Endodermal cell (in vitro differentiated cells): ENCODE results near the gene NINL. TPM values are rescaled to one million over a fixed set of nuclear protein-coding genes. Genes with fewer than 3 reads are reported as not detected.

Experiments used
- DNase-seq: peaks from one replicate; pipeline ENCODE4 v3.0.0-alpha.2; 2017
- H3K27ac ChIP-seq: 2 replicates; pipeline ENCODE4 v1.5.1; 2013; ENCODE audit warnings: mild to moderate bottlenecking, low read depth, low read length, moderate library complexity
- H3K27me3 ChIP-seq: 2 replicates; pipeline ENCODE4 v1.6.1; 2013; ENCODE audit warnings: mild to moderate bottlenecking, low read length, moderate library complexity; ENCODE audit not compliant: insufficient read depth, control insufficient read depth, poor library complexity, severe bottlenecking
- H3K36me3 ChIP-seq: 2 replicates; pipeline ENCODE4 v1.7.0; 2013; ENCODE audit warnings: mild to moderate bottlenecking, low read length, moderate library complexity; ENCODE audit not compliant: control insufficient read depth, insufficient read depth
- H3K4me1 ChIP-seq: one replicate; pipeline ENCODE4 v1.7.0; 2013; ENCODE audit warnings: low read length; ENCODE audit not compliant: control insufficient read depth, insufficient read depth
- H3K4me3 ChIP-seq: 2 replicates; pipeline ENCODE4 v1.5.1; 2013; ENCODE audit warnings: mild to moderate bottlenecking, low read length, moderate library complexity
- H3K9ac ChIP-seq: 2 replicates; pipeline ENCODE4 v1.6.1; 2013; ENCODE audit warnings: mild to moderate bottlenecking, low read length, moderate library complexity; ENCODE audit not compliant: poor library complexity, severe bottlenecking; ENCODE audit errors: extremely low read depth
- H3K9me3 ChIP-seq: 2 replicates; pipeline ENCODE4 v1.6.1; 2013; ENCODE audit warnings: mild to moderate bottlenecking, low read length, moderate library complexity; ENCODE audit not compliant: control insufficient read depth
- H3K27ac Mint-ChIP-seq: 2 replicates; pipeline ENCODE4 v1.8.0; 2020; ENCODE audit warnings: mixed read lengths
- H3K27me3 Mint-ChIP-seq: 2 replicates; pipeline ENCODE4 v1.8.0; 2021; ENCODE audit warnings: mild to moderate bottlenecking, mixed read lengths; ENCODE audit not compliant: insufficient read depth
- H3K36me3 Mint-ChIP-seq: 2 replicates; pipeline ENCODE4 v1.8.0; 2020; ENCODE audit warnings: low read depth, mixed read lengths
- H3K4me1 Mint-ChIP-seq: 2 replicates; pipeline ENCODE4 v1.8.0; 2020; ENCODE audit warnings: mixed read lengths
- H3K4me3 Mint-ChIP-seq: 2 replicates; pipeline ENCODE4 v1.8.0; 2020; ENCODE audit warnings: mild to moderate bottlenecking, moderate library complexity, mixed read lengths
- H3K9me3 Mint-ChIP-seq: 2 replicates; pipeline ENCODE4 v1.8.0; 2020; ENCODE audit warnings: mild to moderate bottlenecking, mixed read lengths
- CTCF ChIP-seq: fragments of 200-600 bp; sonication (generic); conservative IDR thresholded peaks from 2 replicates; pipeline ENCODE4 v1.5.0; 2021; ENCODE audit warnings: antibody characterized with exemption, mild to moderate bottlenecking
- WGBS, 2 experiments: methylation state at CpG; one replicate each; pipeline versions ENCODE4 v1.1.5 to v1.1.7; 2013; ENCODE audit warnings: missing lambda C conversion rate in 2 of 2, mixed read lengths in 1 of 2; ENCODE audit not compliant: insufficient coverage in 1 of 2, insufficient read length in 1 of 2; 5-methylcytosine and 5-hydroxymethylcytosine counted together
- total RNA-seq, 2 donors: library from RNA; stranded (reverse); fragmentation: NEBNext Ultra II Directional in 1 of 2; extraction: Animal tissue kit (Norgen Biotek cat#: 25700) in 1 of 2; gene quantifications; 2 replicates in 1 of 2; 3 replicates in 1 of 2; pipeline ENCODE4 v1.2.1, GENCODE V29; 2021

Gene NINL
- total RNA-seq, 2 donors from 2014 or later, result 78.5 to 101 TPM

GRCh38 chr20:25512709-25513108, 72.6 kb downstream of the NINL start:
- Histone ChIP-seq H3K9ac (no peak overlapping the region), H3K4me3 (no peak overlapping the region), H3K4me1 (peaks cover 3% of the 10 kb centered on the region), H3K27ac (no peak overlapping the region), H3K9me3 (peaks cover 42% of the 10 kb centered on the region), H3K36me3 (peaks cover 100% of the 10 kb centered on the region), H3K27me3 (no peaks in the 10 kb centered on the region)
- no peak overlapping the region for H3K27ac Mint-ChIP-seq
- H3K36me3 Mint-ChIP-seq, result peaks cover 93% of the 10 kb centered on the region
- no peaks in the 10 kb centered on the region for H3K4me1 Mint-ChIP-seq
- no peak for TF ChIP-seq CTCF
- no peak for DNase-seq
- no peaks in the 10 kb centered on the region for H3K27me3 Mint-ChIP-seq
- no peak overlapping the region for H3K4me3 Mint-ChIP-seq
- WGBS, 2 experiments, result 96 to 100% methylated on average over 4 to 12 of the region's 12 CpGs
- H3K9me3 Mint-ChIP-seq, result peaks cover 42% of the 10 kb centered on the region

GRCh38 chr20:25511183-25511582, 74.1 kb downstream of the NINL start:
- no peaks in the 10 kb centered on the region for H3K27me3 ChIP-seq
- peaks cover 91% of the 10 kb centered on the region for H3K36me3 Mint-ChIP-seq

GRCh38 chr20:25510721-25511120, 74.6 kb downstream of the NINL start:
- Mint-ChIP-seq H3K27ac (peak overlapping the region; percentile 41), H3K4me1 (no peaks in the 10 kb centered on the region), H3K4me3 (no peak overlapping the region), H3K9me3 (peaks cover 23% of the 10 kb centered on the region), H3K27me3 (no peaks in the 10 kb centered on the region), H3K36me3 (peaks cover 87% of the 10 kb centered on the region)
- Histone ChIP-seq H3K4me1 (peaks cover 3% of the 10 kb centered on the region), H3K9me3 (peaks cover 22% of the 10 kb centered on the region), H3K4me3 (no peak overlapping the region), H3K36me3 (peaks cover 100% of the 10 kb centered on the region), H3K27me3 (no peaks in the 10 kb centered on the region), H3K27ac (no peak overlapping the region), H3K9ac (no peak overlapping the region)
- 91 to 100% methylated on average over 3 to 7 of the region's 7 CpGs for WGBS, 2 experiments
- no peak for DNase-seq
- TF ChIP-seq CTCF, result no peak

More at GRCh38 chr20:25511183-25511582, 74.1 kb downstream of the NINL start:
- WGBS, 2 experiments, result 90 to 95% methylated on average over 7 to 10 of the region's 10 CpGs
- no peak for TF ChIP-seq CTCF
- Mint-ChIP-seq H3K4me3 (no peak overlapping the region), H3K27me3 (no peaks in the 10 kb centered on the region), H3K27ac (peak overlapping the region; percentile 41), H3K9me3 (peaks cover 28% of the 10 kb centered on the region), H3K4me1 (no peaks in the 10 kb centered on the region)
- Histone ChIP-seq H3K4me3 (no peak overlapping the region), H3K27ac (no peak overlapping the region), H3K4me1 (peaks cover 3% of the 10 kb centered on the region), H3K9ac (no peak overlapping the region), H3K36me3 (peaks cover 100% of the 10 kb centered on the region), H3K9me3 (peaks cover 27% of the 10 kb centered on the region)
- DNase-seq, result no peak
